Measurements from ENCODE around the gene CILP2.

The CILP2 gene

DNA sequence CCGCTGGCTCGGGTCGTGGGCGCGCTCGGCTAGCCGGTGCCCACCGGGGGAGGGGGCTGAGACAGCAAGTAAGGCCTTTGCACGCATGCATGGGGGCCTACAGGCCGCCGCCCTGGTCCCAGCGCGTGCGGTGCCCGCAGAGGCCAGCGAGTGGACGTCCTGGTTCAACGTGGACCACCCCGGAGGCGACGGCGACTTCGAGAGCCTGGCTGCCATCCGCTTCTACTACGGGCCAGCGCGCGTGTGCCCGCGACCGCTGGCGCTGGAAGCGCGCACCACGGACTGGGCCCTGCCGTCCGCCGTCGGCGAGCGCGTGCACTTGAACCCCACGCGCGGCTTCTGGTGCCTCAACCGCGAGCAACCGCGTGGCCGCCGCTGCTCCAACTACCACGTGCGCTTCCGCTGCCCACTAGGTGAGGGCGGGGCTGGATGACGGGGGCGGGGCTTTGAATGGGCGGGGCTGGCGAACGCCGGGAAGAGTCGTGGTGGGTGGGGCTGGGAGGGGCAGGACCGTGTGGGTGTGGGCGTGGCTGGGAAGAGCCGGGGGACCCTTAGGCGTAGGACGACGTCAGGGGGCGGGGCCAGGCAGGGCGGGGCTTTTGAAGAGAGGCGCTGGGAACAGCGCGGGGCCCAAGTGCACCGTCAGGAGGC is 2.1 kb downstream of the CILP2 start:
- no peak overlapping the region for H2AFZ ChIP-seq (ENCODE audit: low read depth, low read length)
- no peaks in the 10 kb centered on the region for H3K4me1 ChIP-seq (ENCODE audit: insufficient read depth, low read length)
- H3K27me3 ChIP-seq (ENCODE audit: insufficient read depth, low read length): no peaks in the 10 kb centered on the region
- H3K36me3 ChIP-seq (ENCODE audit: insufficient read depth, low read length): peaks cover 4% of the 10 kb centered on the region
- no peak overlapping the region for H3K4me3 ChIP-seq (ENCODE audit: low read length)
- peaks cover 12% of the 10 kb centered on the region for H3K9me3 ChIP-seq (ENCODE audit: low read length)

DNA sequence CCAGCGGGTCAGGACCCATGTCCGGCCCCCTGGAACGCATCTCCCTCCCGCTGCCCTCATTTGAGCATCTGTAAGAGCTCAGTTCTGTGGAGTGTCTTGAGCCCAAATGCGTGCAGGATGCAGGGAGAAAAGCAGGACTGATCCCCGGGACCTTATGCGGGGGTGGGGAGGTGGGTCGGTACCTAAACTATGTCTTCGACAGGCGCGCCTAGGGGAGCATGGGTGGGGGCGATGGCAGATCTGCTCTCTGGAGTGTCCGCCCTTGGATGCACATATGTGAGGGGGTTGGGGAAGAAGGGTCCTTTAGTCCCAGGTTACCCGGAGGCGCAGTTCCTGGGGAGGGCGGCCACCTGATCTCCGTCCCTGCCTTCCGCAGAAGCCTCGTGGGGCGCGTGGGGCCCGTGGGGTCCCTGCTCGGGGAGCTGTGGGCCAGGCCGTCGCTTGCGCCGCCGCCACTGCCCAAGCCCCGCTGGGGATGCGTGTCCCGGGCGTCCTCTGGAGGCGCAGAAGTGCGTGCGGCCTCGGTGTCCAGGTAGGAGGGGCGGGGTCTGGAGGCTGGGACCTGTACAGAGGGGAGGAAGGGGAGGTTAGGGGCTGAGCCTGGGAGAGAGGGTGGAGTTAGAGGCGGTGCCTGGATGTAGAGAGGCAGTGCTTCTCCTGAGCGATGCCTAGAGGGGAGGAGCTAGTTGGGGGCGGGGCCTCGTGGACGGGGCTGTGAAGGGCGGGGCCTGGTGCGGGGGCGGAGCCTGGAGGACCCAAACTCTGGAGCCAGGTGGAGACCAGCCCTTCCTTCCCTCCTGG is 2.9 kb downstream of the CILP2 start:
- H3K36me3 ChIP-seq (ENCODE audit: insufficient read depth, low read length): peaks cover 4% of the 10 kb centered on the region
- peaks cover 12% of the 10 kb centered on the region for H3K9me3 ChIP-seq (ENCODE audit: low read length)
- H3K4me3 ChIP-seq (ENCODE audit: low read length): no peak overlapping the region
- H3K27me3 ChIP-seq (ENCODE audit: insufficient read depth, low read length): no peaks in the 10 kb centered on the region
- no peak overlapping the region for H2AFZ ChIP-seq (ENCODE audit: low read depth, low read length)
- H3K4me1 ChIP-seq (ENCODE audit: insufficient read depth, low read length): no peaks in the 10 kb centered on the region

DNA sequence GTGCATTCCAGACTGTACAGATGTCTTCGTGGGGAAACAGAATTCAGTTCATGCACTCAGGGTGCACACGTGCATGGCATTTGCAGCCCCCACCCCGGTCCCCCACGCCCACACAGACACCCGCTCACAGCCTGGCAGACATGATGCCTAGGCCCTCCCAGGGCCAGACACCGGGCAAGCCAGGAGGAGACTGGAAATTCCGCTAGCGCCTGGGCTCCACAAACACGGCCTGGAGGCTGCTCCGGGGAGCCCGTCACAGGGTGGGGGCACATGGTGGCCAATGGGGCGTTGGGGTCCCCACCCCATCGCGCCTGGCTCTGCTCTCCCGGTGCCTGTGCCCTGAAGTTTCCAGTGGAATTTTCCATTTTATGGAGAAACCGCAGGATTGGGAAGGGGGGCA is 3.6 kb downstream of the CILP2 start:
- Histone ChIP-seq H3K27me3 (ENCODE audit: insufficient read depth, low read length) (no peaks in the 10 kb centered on the region), H3K4me1 (ENCODE audit: insufficient read depth, low read length) (no peaks in the 10 kb centered on the region), H2AFZ (ENCODE audit: low read depth, low read length) (no peak overlapping the region), H3K4me3 (ENCODE audit: low read length) (no peak overlapping the region), H3K36me3 (ENCODE audit: insufficient read depth, low read length) (peaks cover 4% of the 10 kb centered on the region), H3K9me3 (ENCODE audit: low read length) (peaks cover 12% of the 10 kb centered on the region)

DNA sequence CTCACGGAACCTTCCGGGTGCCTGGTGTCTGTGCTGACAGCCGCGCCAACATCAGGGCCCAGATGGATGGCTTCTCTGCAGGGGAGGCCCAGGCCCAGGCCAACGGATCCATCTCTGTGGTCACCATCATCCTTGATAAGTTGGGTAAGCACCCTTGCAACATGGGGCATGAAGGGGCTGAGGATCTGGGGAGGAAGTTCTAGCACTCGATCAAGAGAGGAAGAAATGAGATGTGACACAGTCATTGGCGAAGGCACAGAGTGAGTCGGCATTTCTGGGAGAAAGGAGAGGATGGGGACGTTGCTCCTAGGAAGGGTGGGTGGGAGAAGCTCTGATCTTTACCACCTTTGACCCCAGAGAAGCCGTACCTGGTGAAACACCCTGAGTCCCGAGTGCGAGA is 4.4 kb downstream of the CILP2 start:
- Histone ChIP-seq H2AFZ (ENCODE audit: low read depth, low read length) (no peak overlapping the region), H3K9me3 (ENCODE audit: low read length) (peaks cover 12% of the 10 kb centered on the region), H3K4me1 (ENCODE audit: insufficient read depth, low read length) (no peaks in the 10 kb centered on the region), H3K27me3 (ENCODE audit: insufficient read depth, low read length) (no peaks in the 10 kb centered on the region), H3K36me3 (ENCODE audit: insufficient read depth, low read length) (peaks cover under 1% of the 10 kb centered on the region), H3K4me3 (ENCODE audit: low read length) (no peak overlapping the region)

DNA sequence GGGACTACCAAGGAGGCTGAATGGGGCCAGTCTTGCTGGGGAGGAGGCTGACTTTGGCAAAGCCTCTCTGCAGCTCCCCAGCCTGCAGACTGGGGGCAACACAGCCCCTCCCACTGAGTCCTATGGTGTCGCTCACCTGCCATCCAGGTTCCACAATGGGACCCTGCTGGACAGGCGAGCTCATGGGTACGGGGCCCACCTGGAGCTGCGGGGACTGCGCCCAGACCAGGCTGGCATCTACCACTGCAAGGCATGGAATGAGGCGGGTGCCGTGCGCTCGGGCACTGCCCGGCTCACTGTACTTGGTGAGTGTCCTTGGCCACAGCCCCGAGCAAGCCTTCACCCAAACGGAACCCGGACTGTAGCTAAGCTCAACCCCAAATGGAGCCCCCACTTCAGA is 5.0 kb downstream of the CILP2 start:
- H3K4me3 ChIP-seq (ENCODE audit: low read length): no peak overlapping the region
- H3K27me3 ChIP-seq (ENCODE audit: insufficient read depth, low read length): no peaks in the 10 kb centered on the region
- H3K4me1 ChIP-seq (ENCODE audit: insufficient read depth, low read length): no peaks in the 10 kb centered on the region
- no peaks in the 10 kb centered on the region for H3K36me3 ChIP-seq (ENCODE audit: insufficient read depth, low read length)
- no peak overlapping the region for H2AFZ ChIP-seq (ENCODE audit: low read depth, low read length)
- peaks cover 12% of the 10 kb centered on the region for H3K9me3 ChIP-seq (ENCODE audit: low read length)

DNA sequence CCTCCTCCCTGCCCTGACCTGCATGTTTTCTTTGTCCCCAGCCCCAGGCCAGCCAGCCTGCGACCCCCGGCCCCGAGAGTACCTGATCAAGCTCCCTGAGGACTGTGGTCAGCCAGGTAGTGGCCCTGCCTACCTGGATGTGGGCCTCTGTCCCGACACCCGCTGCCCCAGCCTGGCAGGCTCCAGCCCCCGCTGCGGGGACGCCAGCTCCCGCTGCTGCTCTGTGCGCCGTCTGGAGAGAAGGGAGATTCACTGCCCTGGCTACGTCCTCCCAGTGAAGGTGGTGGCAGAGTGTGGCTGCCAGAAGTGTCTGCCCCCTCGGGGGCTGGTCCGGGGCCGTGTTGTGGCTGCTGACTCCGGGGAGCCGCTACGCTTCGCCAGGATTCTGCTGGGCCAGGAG is 5.6 kb downstream of the CILP2 start:
- H3K4me3 ChIP-seq (ENCODE audit: low read length): no peak overlapping the region
- no peaks in the 10 kb centered on the region for H3K4me1 ChIP-seq (ENCODE audit: insufficient read depth, low read length)
- peaks cover 12% of the 10 kb centered on the region for H3K9me3 ChIP-seq (ENCODE audit: low read length)
- H3K36me3 ChIP-seq (ENCODE audit: insufficient read depth, low read length): no peaks in the 10 kb centered on the region
- H3K27me3 ChIP-seq (ENCODE audit: insufficient read depth, low read length): no peaks in the 10 kb centered on the region
- H2AFZ ChIP-seq (ENCODE audit: low read depth, low read length): no peak overlapping the region

DNA sequence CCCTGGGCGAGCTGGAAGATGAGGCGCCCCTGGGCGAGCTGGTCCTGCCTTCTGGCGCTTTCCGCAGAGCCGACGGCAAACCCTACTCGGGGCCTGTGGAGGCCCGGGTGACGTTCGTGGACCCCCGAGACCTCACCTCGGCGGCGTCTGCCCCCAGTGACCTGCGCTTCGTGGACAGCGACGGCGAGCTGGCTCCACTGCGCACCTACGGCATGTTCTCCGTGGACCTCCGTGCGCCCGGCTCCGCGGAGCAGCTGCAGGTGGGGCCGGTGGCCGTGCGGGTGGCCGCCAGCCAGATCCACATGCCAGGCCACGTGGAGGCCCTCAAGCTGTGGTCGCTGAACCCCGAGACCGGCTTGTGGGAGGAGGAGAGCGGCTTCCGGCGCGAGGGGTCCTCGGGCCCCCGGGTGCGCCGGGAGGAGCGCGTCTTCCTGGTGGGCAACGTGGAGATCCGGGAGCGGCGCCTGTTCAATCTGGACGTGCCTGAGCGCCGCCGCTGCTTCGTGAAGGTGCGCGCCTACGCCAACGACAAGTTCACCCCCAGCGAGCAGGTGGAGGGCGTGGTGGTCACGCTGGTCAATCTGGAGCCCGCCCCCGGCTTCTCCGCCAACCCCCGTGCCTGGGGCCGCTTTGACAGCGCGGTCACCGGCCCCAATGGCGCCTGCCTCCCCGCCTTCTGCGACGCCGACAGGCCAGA is 6.3 kb downstream of the CILP2 start:
- H3K4me3 ChIP-seq (ENCODE audit: low read length): no peak overlapping the region
- no peak overlapping the region for H2AFZ ChIP-seq (ENCODE audit: low read depth, low read length)
- H3K9me3 ChIP-seq (ENCODE audit: low read length): peaks cover 12% of the 10 kb centered on the region
- no peaks in the 10 kb centered on the region for H3K4me1 ChIP-seq (ENCODE audit: insufficient read depth, low read length)
- no peaks in the 10 kb centered on the region for H3K27me3 ChIP-seq (ENCODE audit: insufficient read depth, low read length)
- no peaks in the 10 kb centered on the region for H3K36me3 ChIP-seq (ENCODE audit: insufficient read depth, low read length)

DNA sequence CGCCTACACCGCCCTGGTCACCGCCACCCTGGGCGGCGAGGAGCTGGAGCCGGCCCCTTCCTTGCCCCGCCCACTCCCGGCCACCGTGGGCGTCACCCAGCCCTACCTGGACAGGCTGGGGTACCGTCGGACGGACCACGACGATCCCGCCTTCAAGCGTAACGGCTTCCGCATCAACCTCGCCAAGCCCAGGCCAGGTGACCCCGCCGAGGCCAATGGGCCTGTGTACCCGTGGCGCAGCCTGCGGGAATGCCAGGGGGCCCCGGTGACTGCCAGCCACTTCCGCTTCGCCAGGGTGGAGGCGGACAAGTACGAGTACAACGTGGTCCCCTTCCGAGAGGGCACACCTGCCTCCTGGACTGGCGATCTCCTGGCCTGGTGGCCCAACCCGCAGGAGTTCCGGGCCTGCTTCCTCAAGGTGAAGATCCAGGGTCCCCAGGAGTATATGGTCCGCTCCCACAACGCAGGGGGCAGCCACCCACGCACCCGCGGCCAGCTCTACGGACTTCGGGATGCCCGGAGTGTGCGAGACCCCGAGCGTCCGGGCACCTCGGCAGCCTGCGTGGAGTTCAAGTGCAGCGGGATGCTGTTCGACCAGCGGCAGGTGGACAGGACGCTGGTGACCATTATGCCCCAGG is 7.0 kb downstream of the CILP2 start:
- peaks cover 12% of the 10 kb centered on the region for H3K9me3 ChIP-seq (ENCODE audit: low read length)
- H3K4me1 ChIP-seq (ENCODE audit: insufficient read depth, low read length): no peaks in the 10 kb centered on the region
- no peak overlapping the region for H2AFZ ChIP-seq (ENCODE audit: low read depth, low read length)
- no peaks in the 10 kb centered on the region for H3K36me3 ChIP-seq (ENCODE audit: insufficient read depth, low read length)
- H3K27me3 ChIP-seq (ENCODE audit: insufficient read depth, low read length): no peaks in the 10 kb centered on the region
- H3K4me3 ChIP-seq (ENCODE audit: low read length): no peak overlapping the region

DNA sequence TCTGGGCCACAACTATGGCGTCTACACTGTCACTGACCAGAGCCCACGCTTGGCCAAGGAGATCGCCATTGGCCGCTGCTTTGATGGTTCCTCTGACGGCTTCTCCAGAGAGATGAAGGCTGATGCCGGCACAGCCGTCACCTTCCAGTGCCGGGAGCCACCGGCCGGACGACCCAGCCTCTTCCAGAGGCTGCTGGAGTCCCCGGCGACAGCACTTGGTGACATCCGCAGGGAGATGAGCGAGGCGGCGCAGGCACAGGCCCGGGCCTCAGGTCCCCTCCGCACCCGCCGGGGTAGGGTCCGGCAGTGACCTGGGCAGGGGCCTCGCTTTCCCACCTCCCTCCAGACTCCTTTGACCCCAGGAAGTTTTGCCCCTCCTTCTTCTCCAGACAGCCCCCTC is 7.6 kb downstream of the CILP2 start:
- Histone ChIP-seq H3K4me3 (ENCODE audit: low read length) (no peak overlapping the region), H3K36me3 (ENCODE audit: insufficient read depth, low read length) (no peaks in the 10 kb centered on the region), H3K4me1 (ENCODE audit: insufficient read depth, low read length) (no peaks in the 10 kb centered on the region), H3K9me3 (ENCODE audit: low read length) (peaks cover 12% of the 10 kb centered on the region), H3K27me3 (ENCODE audit: insufficient read depth, low read length) (no peaks in the 10 kb centered on the region), H2AFZ (ENCODE audit: low read depth, low read length) (no peak overlapping the region)

DNA sequence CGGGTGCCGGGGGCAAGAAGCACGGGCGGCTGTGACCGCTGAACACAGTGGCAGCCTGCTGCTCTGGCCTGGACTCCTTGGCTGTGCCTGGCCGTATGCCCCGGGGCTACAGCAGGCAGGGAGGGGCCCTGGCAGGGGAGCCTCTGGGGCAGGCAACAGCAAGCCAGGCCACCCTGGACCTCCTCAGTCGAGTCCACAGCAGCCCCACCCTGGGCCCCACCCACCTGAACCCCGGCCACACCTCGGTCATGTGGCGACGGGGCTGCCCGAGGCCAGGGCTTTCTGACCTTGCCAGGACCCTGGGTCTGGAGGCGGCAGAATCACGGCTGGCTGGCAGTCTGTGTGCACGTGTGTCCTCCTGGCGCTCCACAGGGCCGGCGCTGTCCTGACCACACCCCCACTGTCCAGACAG is 8.7 kb downstream of the CILP2 start:
- Histone ChIP-seq H3K4me1 (ENCODE audit: insufficient read depth, low read length) (no peaks in the 10 kb centered on the region), H3K4me3 (ENCODE audit: low read length) (no peak overlapping the region), H3K27me3 (ENCODE audit: insufficient read depth, low read length) (no peaks in the 10 kb centered on the region), H3K9me3 (ENCODE audit: low read length) (peaks cover 11% of the 10 kb centered on the region), H3K36me3 (ENCODE audit: insufficient read depth, low read length) (no peaks in the 10 kb centered on the region), H2AFZ (ENCODE audit: low read depth, low read length) (no peak overlapping the region)

DNA sequence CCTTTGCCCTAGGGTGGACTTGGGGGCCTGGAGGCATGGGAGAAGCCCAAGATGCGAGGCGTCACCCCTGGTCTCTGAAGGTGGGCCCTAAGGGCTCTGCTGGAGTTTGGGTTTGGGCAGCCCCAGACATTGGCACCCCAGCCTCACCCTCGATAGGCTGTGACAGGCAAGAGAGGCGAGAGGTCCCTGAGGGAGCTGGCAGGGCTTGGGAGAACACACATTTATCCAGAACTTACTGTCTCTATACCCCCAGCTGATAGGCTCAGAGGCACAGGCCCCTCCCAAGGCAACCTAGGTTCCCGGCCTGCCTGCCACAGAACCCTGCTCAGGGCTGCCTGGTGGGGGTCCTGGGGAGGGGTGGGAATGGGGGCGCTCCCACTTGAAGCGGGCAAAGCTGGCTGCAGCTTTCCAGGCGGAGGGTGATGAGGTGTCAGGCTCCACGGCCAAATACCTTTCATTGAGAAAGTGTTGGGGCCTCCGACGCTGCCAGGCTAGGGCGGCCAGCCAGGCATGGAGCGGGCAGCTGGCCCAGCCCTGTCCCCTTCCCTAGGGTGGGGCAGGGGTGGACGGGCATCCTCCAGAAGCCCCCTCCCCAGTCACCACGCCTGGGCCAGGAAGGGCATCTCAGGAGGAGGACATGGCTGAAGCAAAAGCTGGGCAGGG is 9.7 kb downstream of the CILP2 start:
- H2AFZ ChIP-seq (ENCODE audit: low read depth, low read length): no peak overlapping the region
- H3K9me3 ChIP-seq (ENCODE audit: low read length): peaks cover 6% of the 10 kb centered on the region
- H3K27me3 ChIP-seq (ENCODE audit: insufficient read depth, low read length): no peaks in the 10 kb centered on the region
- no peak overlapping the region for H3K4me3 ChIP-seq (ENCODE audit: low read length)
- H3K4me1 ChIP-seq (ENCODE audit: insufficient read depth, low read length): no peaks in the 10 kb centered on the region
- H3K36me3 ChIP-seq (ENCODE audit: insufficient read depth, low read length): no peaks in the 10 kb centered on the region

DNA sequence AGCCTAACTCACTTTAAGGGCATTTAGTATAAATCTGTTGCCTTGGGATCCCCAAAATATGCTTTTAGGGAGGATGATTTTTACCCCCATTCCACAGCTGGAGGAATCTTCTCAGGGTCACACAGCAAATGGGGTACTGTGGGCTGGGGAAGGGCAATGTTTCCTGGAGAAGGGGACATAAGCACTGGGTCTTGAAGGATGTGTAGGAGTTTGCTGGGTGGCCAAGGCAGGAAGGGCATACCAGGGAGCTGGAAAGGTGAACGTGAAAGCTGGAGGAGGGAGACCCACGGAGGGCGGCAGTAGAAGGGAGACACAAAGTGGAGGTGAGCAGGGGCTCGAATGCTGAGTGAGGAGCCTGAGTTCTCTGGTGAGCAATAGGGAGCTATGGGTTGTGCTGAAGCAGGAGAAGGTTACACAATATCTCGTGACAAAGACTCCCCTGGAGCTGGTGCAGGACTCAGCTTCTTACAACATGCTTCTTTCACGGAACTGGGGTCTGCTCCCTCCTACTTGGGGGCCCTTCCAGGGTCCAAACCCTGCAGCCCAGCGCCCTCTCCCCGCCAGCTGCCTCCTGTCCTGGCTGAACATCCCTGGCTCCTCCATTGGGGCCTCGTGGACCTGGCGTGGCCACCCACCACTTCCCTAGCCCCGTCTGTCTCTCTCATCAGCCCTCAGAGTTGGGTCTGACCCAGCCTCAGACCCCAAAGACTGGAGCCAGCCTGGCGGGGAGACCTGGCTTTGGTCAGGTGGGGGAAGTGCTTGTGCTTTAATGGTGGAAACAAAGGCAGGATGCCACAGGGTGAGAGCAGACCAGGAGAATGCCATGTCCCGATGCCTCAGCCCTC is 11.1 kb downstream of the CILP2 start:
- Histone ChIP-seq H3K4me3 (ENCODE audit: low read length) (no peak overlapping the region), H2AFZ (ENCODE audit: low read depth, low read length) (no peak overlapping the region), H3K27me3 (ENCODE audit: insufficient read depth, low read length) (no peaks in the 10 kb centered on the region), H3K36me3 (ENCODE audit: insufficient read depth, low read length) (no peaks in the 10 kb centered on the region), H3K9me3 (ENCODE audit: low read length) (peaks cover 6% of the 10 kb centered on the region), H3K4me1 (ENCODE audit: insufficient read depth, low read length) (no peaks in the 10 kb centered on the region)

Measured in neuron (in vitro differentiated cells).